NCI-H748 (cell line): Measurements from ENCODE around the gene BTBD9.

Experiments used
- DNase-seq: peaks from one replicate; lab custom pipeline; 2025; ENCODE audit not compliant: unreplicated experiment; lab: John Stamatoyannopoulos, UW

The BTBD9 gene

GRCh38 chr6:38603496-38603895, 36.2 kb downstream of the BTBD9 start:
- DNase-seq, result no peak

GRCh38 chr6:38599966-38600550, 39.7 kb downstream of the BTBD9 start:
- DNase-seq, result no peak

- DNase-seq, result no peak
These were observed 40.5 kb downstream of the BTBD9 start for GRCh38 chr6:38599261-38599660.

GRCh38 chr6:38593998-38594665, 45.6 kb downstream of the BTBD9 start:
- no peak for DNase-seq

- no peak for DNase-seq
These were observed 46.3 kb downstream of the BTBD9 start for GRCh38 chr6:38593409-38593808.

GRCh38 chr6:38591439-38591838, 48.3 kb downstream of the BTBD9 start:
- DNase-seq, result no peak

GRCh38 chr6:38589367-38589720, 50.4 kb downstream of the BTBD9 start:
- no peak for DNase-seq

- no peak for DNase-seq
These were observed 50.9 kb downstream of the BTBD9 start for GRCh38 chr6:38588631-38589366.

- DNase-seq, result no peak
These were observed 51.9 kb downstream of the BTBD9 start for GRCh38 chr6:38587766-38588362.

GRCh38 chr6:38586992-38587391, 52.7 kb downstream of the BTBD9 start:
- no peak for DNase-seq

- no peak for DNase-seq
These were observed 55.0 kb downstream of the BTBD9 start for GRCh38 chr6:38584731-38585130.

GRCh38 chr6:38583523-38583922, 56.2 kb downstream of the BTBD9 start:
- no peak for DNase-seq

GRCh38 chr6:38580030-38580429, 59.7 kb downstream of the BTBD9 start:
- DNase-seq, result no peak

GRCh38 chr6:38579010-38579628, 60.6 kb downstream of the BTBD9 start:
- DNase-seq, result no peak

- no peak for DNase-seq
These were observed 61.7 kb downstream of the BTBD9 start for GRCh38 chr6:38578075-38578474.

- DNase-seq, result no peak
These were observed 62.2 kb downstream of the BTBD9 start for GRCh38 chr6:38577492-38577891.

GRCh38 chr6:38573801-38574395, 65.8 kb downstream of the BTBD9 start:
- DNase-seq, result no peak

GRCh38 chr6:38572186-38572813, 67.4 kb downstream of the BTBD9 start:
- DNase-seq, result peak; percentile 8

- no peak for DNase-seq
These were observed 68.0 kb downstream of the BTBD9 start for GRCh38 chr6:38571721-38572120.

GRCh38 chr6:38570750-38571149, 69.0 kb downstream of the BTBD9 start:
- DNase-seq, result peak; percentile 24

GRCh38 chr6:38567436-38567835, 72.3 kb downstream of the BTBD9 start:
- peak; percentile 73 for DNase-seq
